GM21576 (cell line): ENCODE results near the gene RAB32.
A peak's percentile ranks its signal among the peaks of the same experiment; 100 is the strongest.

Experiments used
- ATAC-seq: cut with Tn5 transposase; IDR thresholded peaks from one replicate; pipeline ENCODE4 v1.9.1; 2021; ENCODE audit warnings: mild to moderate bottlenecking, moderate library complexity; ENCODE audit not compliant: unreplicated experiment

RAB32 gene

GRCh38 chr6:146581968-146582367 is 38.3 kb downstream of the RAB32 start:
- ATAC-seq: no peak

DNA sequence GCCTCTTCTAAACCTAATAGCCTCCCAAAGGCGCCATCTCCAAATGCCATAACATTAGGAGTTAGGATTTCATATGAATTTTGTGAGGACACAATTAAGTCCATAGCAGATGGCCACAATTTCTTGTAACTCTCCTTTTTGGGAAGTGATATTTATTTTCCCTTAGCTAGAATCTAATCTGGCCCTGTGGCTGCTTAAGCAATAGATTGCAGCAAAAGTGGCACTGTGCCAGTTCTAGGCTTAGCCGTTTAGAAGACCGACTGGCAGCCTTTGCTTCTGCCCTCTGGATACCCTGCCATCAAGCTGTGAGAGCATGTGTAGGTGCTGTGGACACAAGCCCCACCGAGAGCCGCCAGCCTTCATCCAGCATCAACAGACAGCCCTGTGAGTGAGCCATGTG is 39.2 kb downstream of the RAB32 start:
- ATAC-seq: no peak

DNA sequence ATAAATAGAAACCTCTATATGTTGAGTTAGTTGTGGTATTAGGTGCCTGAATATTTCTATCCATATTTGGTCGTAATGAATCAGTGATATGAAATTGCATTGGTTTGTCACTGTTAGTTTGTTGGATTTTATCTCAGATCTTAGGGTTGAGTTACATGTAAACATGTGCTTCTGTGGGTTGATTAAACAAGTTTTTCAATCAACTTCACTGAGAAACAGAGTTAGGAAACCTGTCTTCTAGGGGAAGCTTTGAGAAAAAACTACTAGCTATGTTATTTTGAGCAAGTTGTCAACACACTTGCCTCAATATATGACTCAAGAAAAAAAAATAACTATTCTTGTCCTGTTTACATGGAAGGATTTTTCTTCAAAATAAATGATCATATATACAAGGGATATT is 40.3 kb downstream of the RAB32 start:
- ATAC-seq: no peak

DNA sequence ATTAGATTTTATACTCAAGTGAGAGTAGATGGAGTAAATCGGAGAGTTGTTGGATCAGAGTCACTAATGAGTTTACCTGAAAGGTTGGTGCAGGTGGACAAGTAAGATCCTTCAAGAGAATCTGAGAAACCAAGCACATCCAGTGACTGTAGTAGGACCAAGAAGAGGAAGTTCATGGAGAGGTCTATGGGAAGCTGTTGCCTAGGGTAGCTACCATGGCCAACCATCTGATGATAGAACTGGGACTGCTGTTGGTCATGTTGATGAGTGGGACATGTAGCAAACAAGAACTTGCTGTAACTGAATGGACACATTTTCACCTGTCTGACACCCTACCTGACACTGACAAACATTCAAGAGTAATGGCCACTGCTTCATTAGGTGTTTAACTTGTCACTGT is 43.8 kb downstream of the RAB32 start:
- no peak for ATAC-seq

DNA sequence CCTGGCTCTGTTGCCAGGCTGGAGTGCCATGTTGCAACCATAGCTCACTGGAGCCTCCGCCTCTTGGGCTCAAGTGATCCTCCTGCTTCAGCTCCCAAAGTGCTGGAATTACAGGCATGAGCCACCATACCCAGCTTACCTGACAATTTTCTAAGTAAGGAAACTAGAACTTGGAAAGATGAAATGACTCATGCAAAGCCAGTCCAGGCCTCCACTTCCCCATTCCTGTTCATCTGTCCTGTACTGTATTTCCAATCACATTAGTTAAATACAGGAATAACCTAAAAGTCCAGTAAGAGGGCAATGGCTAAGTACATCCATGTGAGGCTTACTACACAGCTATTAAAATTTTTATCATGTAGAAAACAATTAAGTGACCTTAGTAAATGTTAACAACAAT is 46.9 kb downstream of the RAB32 start:
- ATAC-seq: no peak

GRCh38 chr6:146592451-146592850 is 48.8 kb downstream of the RAB32 start:
- ATAC-seq: no peak

DNA sequence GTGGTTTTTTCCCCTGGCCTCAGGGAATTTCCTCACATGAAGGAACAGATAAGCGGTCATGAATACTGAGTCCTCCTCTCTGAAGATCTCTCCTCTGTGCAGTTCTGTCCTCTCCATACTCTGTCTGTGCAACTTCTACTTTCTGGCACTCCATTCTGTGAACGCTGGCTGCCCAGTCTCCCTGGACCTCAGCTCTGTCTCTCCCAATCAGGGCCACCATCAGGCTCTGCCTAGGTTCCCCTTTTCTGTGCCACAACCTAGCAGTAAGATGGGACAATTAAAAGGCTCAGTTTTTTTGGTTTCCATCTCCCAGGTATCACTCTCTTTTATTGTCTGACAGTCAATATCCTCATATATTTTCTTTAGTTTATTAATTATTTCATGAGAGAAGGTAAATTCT is 50.4 kb downstream of the RAB32 start:
- no peak for ATAC-seq

DNA sequence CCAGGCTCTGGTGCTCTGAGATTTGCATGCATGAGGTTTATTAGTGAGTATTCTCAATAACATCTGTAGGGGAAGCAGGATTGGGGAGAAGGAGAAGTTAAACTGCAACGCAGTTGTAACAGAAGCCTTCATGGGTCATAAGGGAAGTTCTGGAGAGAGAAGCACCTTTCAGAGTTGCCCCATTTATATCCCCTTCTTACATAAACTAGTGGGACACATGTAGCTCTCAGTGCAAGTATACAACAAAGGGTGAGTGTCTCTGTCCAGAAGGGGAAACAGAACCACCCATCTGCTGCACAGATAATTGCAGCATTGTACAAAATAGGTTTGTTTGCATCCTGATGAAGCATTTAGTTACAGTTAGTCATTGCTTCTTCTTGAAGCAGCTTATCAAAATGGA is 50.9 kb downstream of the RAB32 start:
- no peak for ATAC-seq

DNA sequence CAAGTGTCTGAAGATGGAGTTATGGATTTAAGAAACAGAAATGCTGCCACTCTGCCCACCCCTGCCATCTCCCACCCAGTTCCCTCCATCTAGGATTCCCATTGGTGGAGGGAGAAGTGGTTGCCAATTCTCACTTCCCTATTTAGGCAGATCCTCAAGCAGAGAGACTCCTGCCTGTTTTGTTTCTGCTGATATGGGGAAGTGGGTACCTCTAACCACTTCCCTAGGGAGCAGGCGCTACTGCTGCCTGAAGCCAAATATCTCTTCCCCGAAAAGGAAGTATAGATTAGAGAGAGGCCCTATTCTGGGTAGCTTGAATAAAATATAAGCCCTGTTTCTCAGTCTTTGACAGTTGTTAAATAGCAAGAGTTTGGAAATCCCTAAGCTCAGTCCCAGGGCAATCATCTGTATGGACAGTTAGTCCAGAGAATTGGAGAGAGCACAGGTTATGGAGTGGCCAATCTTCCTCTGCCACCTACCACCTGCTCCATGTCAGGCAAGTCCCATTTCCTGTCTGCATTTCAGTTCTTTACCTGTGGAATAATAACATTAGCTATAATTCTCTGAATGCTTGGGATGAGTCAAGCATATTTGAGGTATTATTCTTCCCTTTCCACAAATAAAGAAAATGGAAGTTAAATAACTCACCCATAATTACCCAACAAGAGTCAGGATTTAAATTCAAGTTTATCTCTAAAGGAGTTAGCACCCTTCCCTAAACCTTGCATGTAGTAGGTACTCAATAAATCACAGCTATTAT is 52.5 kb downstream of the RAB32 start:
- ATAC-seq: peak; percentile 48

GRCh38 chr6:146598772-146599405 is 55.3 kb downstream of the RAB32 start, which contains the start of gene ADGB:
Gene ADGB (plus strand): TSS chr6:146598972. CDS start chr6:146599041, 69 bp downstream.
- no peak for ATAC-seq

DNA sequence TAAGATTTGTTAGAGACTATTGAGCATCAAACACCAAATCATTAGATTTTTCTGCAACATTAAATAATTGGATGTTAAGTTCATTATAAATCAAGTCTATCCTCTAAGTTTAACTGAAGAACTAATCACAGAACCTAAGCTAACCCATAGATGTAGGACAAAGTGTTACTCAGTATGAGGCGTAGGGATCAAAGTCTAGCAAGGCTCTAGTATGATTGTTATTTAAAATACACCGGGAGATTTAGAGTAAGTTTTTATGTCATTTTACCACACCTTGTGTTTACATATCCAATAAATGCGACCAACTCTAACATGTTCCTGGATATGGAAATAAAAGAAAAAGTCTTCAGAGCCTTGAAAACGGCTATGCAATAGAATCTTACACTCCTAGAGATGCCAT is 57.7 kb downstream of the RAB32 start:
- no peak for ATAC-seq

GRCh38 chr6:146602526-146602925 is 58.9 kb downstream of the RAB32 start:
- no peak for ATAC-seq
